Mammary epithelial cell (primary cell): Measurements from ENCODE around the gene STARD13.

Experiments used
- CTCF ChIP-seq, 2 donors: IDR thresholded peaks in 1 of 2; conservative IDR thresholded peaks in 1 of 2; 2 replicates each; pipeline ENCODE4 v1.5.1; 2011 to 2012; ENCODE audit warnings: inconsistent platforms in 2 of 2, low read length in 2 of 2, mild to moderate bottlenecking in 2 of 2, control low read depth in 1 of 2, low read depth in 1 of 2; ENCODE audit not compliant: insufficient read depth in 1 of 2; ENCODE audit errors: extremely low read depth in 1 of 2
- EZH2 ChIP-seq: IDR thresholded peaks from 2 replicates; pipeline ENCODE4 v1.6.1; 2012; ENCODE audit warnings: low read length, inconsistent platforms, borderline replicate concordance

- TF ChIP-seq CTCF (conservative IDR thresholded peaks at IDR 0.05 in 1 of 2, IDR thresholded peaks at IDR 0.05 in 1 of 2; ENCODE audit: extremely low read depth in 1 of 2, insufficient read depth in 1 of 2, low read depth in 1 of 2, low read length in 2 of 2) (no peak), EZH2 (no peak)
Observed at GRCh38 chr13:33319859-33320258, 34.3 kb upstream of the STARD13 start.
